ENCODE results near the gene ATOH8. TPM values are rescaled to one million over a fixed set of nuclear protein-coding genes. Genes with fewer than 3 reads are reported as not detected.

Gene ATOH8
- total and polyA plus RNA-seq, 9 donors: 9.4 to 37.7 (median 29.6) TPM

DNA sequence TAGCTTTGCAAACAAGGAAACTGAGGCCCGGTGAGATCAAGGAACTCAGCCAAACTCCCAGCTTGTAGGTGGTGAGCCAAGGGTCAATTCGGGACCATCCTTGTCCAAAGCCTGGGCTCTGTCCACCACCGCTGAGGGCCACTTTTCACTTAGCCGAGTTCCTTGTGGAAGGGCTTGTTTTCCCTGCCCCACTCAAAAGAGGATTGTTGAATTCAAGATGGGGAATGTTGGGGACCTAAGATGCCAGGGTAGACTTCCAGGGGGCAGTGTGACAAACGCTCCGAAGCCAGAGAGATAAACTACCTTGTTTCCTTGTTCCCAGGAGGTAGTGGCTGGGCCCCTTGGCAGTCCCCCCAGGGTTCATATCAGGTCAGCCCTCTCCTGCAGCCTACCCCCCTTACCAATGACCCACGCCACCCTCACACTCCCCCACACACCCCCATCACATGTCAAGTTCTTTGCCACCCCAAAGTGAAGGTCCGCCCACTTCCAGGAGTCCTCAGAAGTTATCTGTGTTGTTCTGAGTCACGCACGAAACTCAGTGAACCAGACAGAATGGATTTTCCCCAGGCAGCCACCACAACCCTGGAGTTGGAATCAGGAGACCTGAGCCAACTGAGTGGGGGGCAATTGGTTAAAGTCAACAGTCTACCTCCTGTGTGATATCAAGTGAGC lies 10.3 kb upstream of the ATOH8 start:
- no peak overlapping the region for H3K4me3 ChIP-seq
- no peaks in the 10 kb centered on the region for H3K36me3 ChIP-seq
- WGBS, 3 donors: 28 to 39% (median 36%) methylated on average over 10 of the region's 10 CpGs
- TF ChIP-seq, protein P1, sequence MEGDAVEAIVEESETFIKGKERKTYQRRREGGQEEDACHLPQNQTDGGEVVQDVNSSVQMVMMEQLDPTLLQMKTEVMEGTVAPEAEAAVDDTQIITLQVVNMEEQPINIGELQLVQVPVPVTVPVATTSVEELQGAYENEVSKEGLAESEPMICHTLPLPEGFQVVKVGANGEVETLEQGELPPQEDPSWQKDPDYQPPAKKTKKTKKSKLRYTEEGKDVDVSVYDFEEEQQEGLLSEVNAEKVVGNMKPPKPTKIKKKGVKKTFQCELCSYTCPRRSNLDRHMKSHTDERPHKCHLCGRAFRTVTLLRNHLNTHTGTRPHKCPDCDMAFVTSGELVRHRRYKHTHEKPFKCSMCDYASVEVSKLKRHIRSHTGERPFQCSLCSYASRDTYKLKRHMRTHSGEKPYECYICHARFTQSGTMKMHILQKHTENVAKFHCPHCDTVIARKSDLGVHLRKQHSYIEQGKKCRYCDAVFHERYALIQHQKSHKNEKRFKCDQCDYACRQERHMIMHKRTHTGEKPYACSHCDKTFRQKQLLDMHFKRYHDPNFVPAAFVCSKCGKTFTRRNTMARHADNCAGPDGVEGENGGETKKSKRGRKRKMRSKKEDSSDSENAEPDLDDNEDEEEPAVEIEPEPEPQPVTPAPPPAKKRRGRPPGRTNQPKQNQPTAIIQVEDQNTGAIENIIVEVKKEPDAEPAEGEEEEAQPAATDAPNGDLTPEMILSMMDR (IDR thresholded peaks at IDR 0.05): no peak
- TF ChIP-seq EP300 (IDR thresholded peaks at IDR 0.05) (no peak), POLR2A (IDR thresholded peaks at IDR 0.05) (no peak)
- intact Hi-C loops (cut with DNase I): loop anchor here in 1 of 4 donors (5.0 kb wide), 1 partner anchor 324 kb away; no protein-coding TSS in a partner anchor
- DNase-seq: peak in 4 of 5 donors; percentile 56 to 65 (median 63)
- H3K4me1 ChIP-seq (ENCODE audit: insufficient read depth): peaks cover 32% of the 10 kb centered on the region
- no peaks in the 10 kb centered on the region for H3K27me3 ChIP-seq
- H3K27ac ChIP-seq: peak overlapping the region; percentile 50 to 78
- H3K9me3 ChIP-seq: no peaks in the 10 kb centered on the region

DNA sequence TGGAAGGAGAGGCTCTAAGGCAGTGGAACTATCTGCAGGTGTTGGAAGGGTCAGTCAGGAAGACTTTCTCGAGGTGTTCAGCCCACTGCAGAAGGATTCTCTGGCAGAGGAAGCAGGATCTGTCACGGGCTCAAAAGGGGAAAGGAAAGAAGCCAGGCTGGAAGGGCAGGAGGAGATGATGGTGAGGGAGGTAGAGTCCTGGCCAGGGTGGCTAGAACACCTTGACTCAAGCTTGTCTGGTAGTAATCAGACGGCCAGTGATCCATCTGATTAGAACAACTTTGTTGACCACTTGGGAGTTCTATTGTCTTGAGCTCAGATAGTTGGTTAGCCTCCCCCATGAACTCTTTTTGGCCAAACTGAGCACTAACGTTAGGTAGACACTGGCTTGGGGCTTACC lies 9.7 kb upstream of the ATOH8 start:
- intact Hi-C loops (cut with DNase I): loop anchor here in 1 of 4 donors (5.0 kb wide), 1 partner anchor 323 kb away; no protein-coding TSS in a partner anchor
- 41 to 51% (median 49%) methylated on average over 4 of the region's 4 CpGs for WGBS, 3 donors

DNA sequence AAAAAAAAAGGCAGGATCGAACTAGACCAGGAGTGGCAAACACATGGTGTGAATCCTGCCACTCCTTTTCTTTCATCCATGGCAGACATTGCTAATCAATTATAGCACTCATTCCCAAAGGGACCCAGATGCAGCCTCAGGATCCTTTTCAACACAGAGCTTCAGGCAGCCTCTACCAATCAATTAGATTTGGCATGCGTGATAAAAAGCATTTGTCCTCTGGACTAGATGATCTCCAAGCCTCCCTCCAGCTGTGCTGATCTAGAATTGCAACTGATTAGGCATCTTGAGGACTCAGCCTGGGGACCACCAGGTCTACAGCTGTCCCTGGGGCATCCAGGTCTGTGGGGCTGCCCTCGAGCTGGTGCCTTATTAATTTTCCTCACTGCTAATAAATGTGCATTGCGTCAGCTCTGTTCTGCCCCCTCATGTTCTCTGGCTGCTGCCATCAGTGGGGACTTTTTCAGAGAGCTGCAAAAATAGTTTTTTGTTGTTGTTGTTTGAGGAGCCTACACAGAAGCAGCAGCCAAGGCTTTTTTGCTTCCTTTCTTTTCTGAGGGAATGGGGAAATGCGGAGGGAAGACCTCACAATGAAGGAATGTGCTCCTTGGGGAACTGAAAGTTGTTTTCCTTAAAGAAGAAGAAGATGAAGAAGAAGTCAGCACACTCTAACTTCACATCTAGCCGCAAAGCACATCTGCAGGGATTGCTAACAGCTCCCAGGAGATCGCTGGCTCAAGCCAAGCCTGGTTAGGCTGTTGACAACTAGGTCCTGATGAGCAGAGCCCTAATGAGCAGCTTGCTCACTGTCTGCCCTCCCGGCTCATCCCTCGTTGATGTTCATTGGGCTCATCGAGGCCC lies 8.8 kb upstream of the ATOH8 start:
- no peaks in the 10 kb centered on the region for H3K27me3 ChIP-seq
- no peak overlapping the region for H3K4me3 ChIP-seq
- peak overlapping the region; percentile 69 to 78 for H3K27ac ChIP-seq
- peak; percentile 53 to 73 (median 61) for DNase-seq
- TF ChIP-seq POLR2A (IDR thresholded peaks at IDR 0.05) (no peak), EP300 (IDR thresholded peaks at IDR 0.05) (peak; percentile 3)
- intact Hi-C loops (cut with DNase I): loop anchor here in 1 of 4 donors (5.0 kb wide), 1 partner anchor 322 kb away; no protein-coding TSS in a partner anchor
- peaks cover 33% of the 10 kb centered on the region for H3K4me1 ChIP-seq (ENCODE audit: insufficient read depth)
- 10 to 19% (median 15%) methylated on average over 10 of the region's 10 CpGs for WGBS, 3 donors
- H3K36me3 ChIP-seq: no peaks in the 10 kb centered on the region
- H3K9me3 ChIP-seq: no peaks in the 10 kb centered on the region

More for the DNA sequence above, 9.7 kb upstream of the ATOH8 start:
- no peaks in the 10 kb centered on the region for H3K36me3 ChIP-seq
- TF ChIP-seq POLR2A (IDR thresholded peaks at IDR 0.05): no peak
- TF ChIP-seq, protein P1 (IDR thresholded peaks at IDR 0.05): no peak
- TF ChIP-seq EP300 (IDR thresholded peaks at IDR 0.05): no peak
- H3K4me1 ChIP-seq (ENCODE audit: insufficient read depth): peaks cover 33% of the 10 kb centered on the region
- no peaks in the 10 kb centered on the region for H3K27me3 ChIP-seq
- no peak for DNase-seq
- no peaks in the 10 kb centered on the region for H3K9me3 ChIP-seq
- H3K27ac ChIP-seq: peak overlapping the region; percentile 50 to 78
- H3K4me3 ChIP-seq: no peak overlapping the region

DNA sequence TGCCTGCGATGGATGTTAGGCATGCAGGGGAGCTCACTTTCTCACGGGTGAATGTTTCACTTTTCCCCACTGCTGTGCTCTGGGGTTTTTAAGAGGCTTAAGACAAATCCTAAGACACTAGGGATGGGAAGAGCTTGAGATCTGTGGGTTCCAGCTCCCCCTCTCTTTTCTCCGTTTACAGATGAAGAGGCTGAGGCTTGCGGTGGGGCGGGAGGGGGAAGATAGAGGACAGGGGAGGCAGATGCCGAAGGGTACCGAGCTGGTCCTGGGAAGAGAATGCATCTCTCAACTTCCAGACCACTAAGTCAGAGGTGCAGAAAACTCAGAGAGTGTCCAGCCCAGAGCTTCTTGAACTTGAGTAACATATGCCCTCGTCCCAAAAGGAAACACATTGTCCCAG lies 8.2 kb upstream of the ATOH8 start:
- Histone ChIP-seq H3K27ac (peak overlapping the region; percentile 69 to 78), H3K4me3 (no peak overlapping the region), H3K36me3 (no peaks in the 10 kb centered on the region), H3K4me1 (ENCODE audit: insufficient read depth) (peaks cover 32% of the 10 kb centered on the region), H3K9me3 (no peaks in the 10 kb centered on the region), H3K27me3 (no peaks in the 10 kb centered on the region)
- 14 to 25% (median 15%) methylated on average over 8 of the region's 8 CpGs for WGBS, 3 donors
- TF ChIP-seq EP300 (IDR thresholded peaks at IDR 0.05) (no peak), POLR2A (IDR thresholded peaks at IDR 0.05) (no peak)
- TF ChIP-seq, protein P1 (IDR thresholded peaks at IDR 0.05): no peak
- DNase-seq: peak in 1 of 5 donors; percentile 29
- intact Hi-C loops (cut with DNase I): no loop called here
